ENCODE data around the gene WNT16. TPM values are rescaled to one million over a fixed set of nuclear protein-coding genes. Genes with fewer than 3 reads are reported as not detected.

WNT16 gene
- total and polyA plus RNA-seq, 2 of the 8 experiments (the other 6 are each of a cell fraction or from before 2014, with no cell fraction given): 0.11 to 0.52 TPM

DNA sequence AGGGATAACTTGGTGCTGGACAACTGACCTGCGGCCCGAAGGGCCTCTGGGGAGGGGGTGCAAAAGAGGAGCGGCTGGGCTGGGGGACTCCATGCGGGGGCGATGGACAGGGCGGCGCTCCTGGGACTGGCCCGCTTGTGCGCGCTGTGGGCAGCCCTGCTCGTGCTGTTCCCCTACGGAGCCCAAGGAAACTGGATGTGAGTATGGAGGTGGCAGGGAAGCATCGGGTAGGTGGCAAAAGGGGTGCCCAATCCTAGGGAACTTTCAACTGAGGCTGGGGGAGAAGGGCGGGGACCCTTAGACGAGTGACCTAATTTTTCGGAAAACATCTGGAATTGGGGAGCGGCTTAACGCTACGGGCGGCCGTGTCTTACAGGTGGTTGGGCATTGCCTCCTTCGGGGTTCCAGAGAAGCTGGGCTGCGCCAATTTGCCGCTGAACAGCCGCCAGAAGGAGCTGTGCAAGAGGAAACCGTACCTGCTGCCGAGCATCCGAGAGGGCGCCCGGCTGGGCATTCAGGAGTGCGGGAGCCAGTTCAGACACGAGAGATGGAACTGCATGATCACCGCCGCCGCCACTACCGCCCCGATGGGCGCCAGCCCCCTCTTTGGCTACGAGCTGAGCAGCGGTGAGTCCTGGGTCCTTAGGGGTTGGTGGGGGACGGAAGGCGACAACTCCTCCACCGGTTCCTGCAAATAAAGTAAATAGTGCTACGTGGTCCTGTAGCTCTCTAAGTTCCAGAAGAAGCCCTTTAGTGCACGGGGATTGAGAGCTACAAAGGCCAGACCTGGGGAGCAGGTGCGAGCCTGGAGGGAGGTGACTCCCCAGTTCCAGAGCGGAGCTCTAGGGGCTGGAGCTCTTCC, 622 bp downstream of the WNT16 start:
- Histone ChIP-seq H3K9me3 (ENCODE audit: insufficient read depth in 2 of 2, low read depth in 1 of 2, low read length in 1 of 2) (no peaks in the 10 kb centered on the region), H3K27me3 (replicated peaks in 1 of 4; ENCODE audit: control insufficient read depth in 3 of 4, extremely low read depth in 1 of 4, insufficient read depth in 3 of 4, low read length in 3 of 4) (peaks cover 1 to 38% (median 19%) of the 10 kb centered on the region in 4 experiments; a peak in 6 of 7 replicates), H3K4me1 (replicated peaks in 1 of 4; ENCODE audit: control insufficient read depth in 3 of 4, insufficient read depth in 4 of 4, low read length in 3 of 4) (peaks cover 0 to 5% (median under 1%) of the 10 kb centered on the region in 4 experiments; a peak in 2 of 7 replicates), H4K20me1 (replicated peaks in 1 of 2; ENCODE audit: control insufficient read depth in 1 of 2, insufficient read depth in 2 of 2, low read length in 2 of 2) (no peaks in the 10 kb centered on the region), H4K5ac (ENCODE audit: insufficient read length, low read depth, low read length) (no peak overlapping the region), H3K56ac (replicated peaks; ENCODE audit: insufficient read length, low read depth, low read length) (no peak overlapping the region), H2AFZ (ENCODE audit: low read length) (peak overlapping the region; percentile 60; the same call in 1 of the 2 replicates), H3K79me1 (ENCODE audit: low read depth, low read length) (no peaks in the 10 kb centered on the region), H3K4me3 (ENCODE audit: extremely low read depth in 1 of 4, insufficient read depth in 2 of 4, low read depth in 3 of 4, low read length in 4 of 4) (peak overlapping the region; percentile 55 to 76 (median 68)), H4K91ac (replicated peaks; ENCODE audit: insufficient read length, low read length) (no peak overlapping the region), H3K23ac (ENCODE audit: insufficient read length) (no peak overlapping the region), H2BK12ac (ENCODE audit: low read depth, low read length) (no peak overlapping the region), H3K18ac (ENCODE audit: extremely low read depth, low read length) (peak overlapping the region; percentile 66; the same call in 1 of the 2 replicates), H2BK5ac (ENCODE audit: low read depth, low read length) (no peak overlapping the region), H3K23me2 (ENCODE audit: low read depth, low read length) (peaks cover 16% of the 10 kb centered on the region), H4K8ac (ENCODE audit: extremely low read depth, insufficient read depth, low read length) (no peak overlapping the region), H3K36me3 (ENCODE audit: control insufficient read depth in 2 of 4, insufficient read depth in 4 of 4, low read length in 3 of 4) (no peaks in the 10 kb centered on the region), H3K4me2 (ENCODE audit: insufficient read depth in 1 of 2, low read depth in 2 of 2, low read length in 2 of 2) (peak overlapping the region; percentile 87 to 97), H2BK120ac (replicated peaks; ENCODE audit: low read depth, low read length) (no peak overlapping the region), H2AK5ac (ENCODE audit: low read depth, low read length) (no peak overlapping the region), H3K9ac (replicated peaks in 1 of 4; ENCODE audit: extremely low read depth in 1 of 4, low read depth in 3 of 4, low read length in 3 of 4) (no peak overlapping the region), H2BK20ac (ENCODE audit: low read length) (no peak overlapping the region), H2BK15ac (ENCODE audit: low read length) (no peak overlapping the region), H3K79me2 (ENCODE audit: control insufficient read depth in 1 of 2, insufficient read depth in 2 of 2, low read length in 2 of 2) (no peaks in the 10 kb centered on the region), H3K14ac (ENCODE audit: insufficient read length) (no peak overlapping the region), H3K4ac (replicated peaks; ENCODE audit: insufficient read length, low read depth, low read length) (no peak overlapping the region), H3K27ac (ENCODE audit: low read depth, low read length) (no peak overlapping the region)
- ChIA-PET POLR2A (ENCODE audit: partially characterized antibody) (interaction anchor here (0.7 to 1.3 kb wide), 3 partner anchors 67 to 703 kb away, joined by 3 to 7 read pairs (median 4); partner anchors contain the start of gene FAM3C), CTCF (ENCODE audit: partially characterized antibody) (interaction anchor here (0.6 to 2.2 kb wide), 11 partner anchors 9 to 665 kb away, joined by 3 to 9 read pairs (median 4); no protein-coding TSS in a partner anchor)
- FAIRE-seq: no peak
- DNase-seq (ENCODE audit: low read depth in 1 of 2, low spot score in 2 of 2): peak in 1 of 2 experiments; percentile 84
- WGBS, 2 experiments (ENCODE audit: extremely low coverage in 1 of 2, insufficient coverage in 1 of 2, insufficient read length in 1 of 2, insufficient replicate concordance in 2 of 2, low coverage in 1 of 2, low lambda C conversion rate in 2 of 2, missing lambda C conversion rate in 1 of 2): 4% methylated on average over 44 of the region's 47 CpGs; no CpG with 5 or more reads in 1 of the 2 experiments
- no peak for TF ChIP-seq SP2 (IDR thresholded peaks at IDR 0.05; ENCODE audit: low read length)
- no peak for TF ChIP-seq EZH2 (IDR thresholded peaks at IDR 0.05; ENCODE audit: low read depth, low read length, severe bottlenecking)
- TF ChIP-seq KDM4A (IDR thresholded peaks at IDR 0.05; ENCODE audit: low read depth, low read length, severe bottlenecking): peak; percentile 89
- peak; percentile 51 for TF ChIP-seq ASH2L (IDR thresholded peaks at IDR 0.05; ENCODE audit: low read length)
- 0 out of 2 replicates have a peak, but pooled peaks have one; percentile 18 for TF ChIP-seq PHF8 (conservative IDR thresholded peaks at IDR 0.05; ENCODE audit: low read depth, low read length)
- TF ChIP-seq, protein P1, sequence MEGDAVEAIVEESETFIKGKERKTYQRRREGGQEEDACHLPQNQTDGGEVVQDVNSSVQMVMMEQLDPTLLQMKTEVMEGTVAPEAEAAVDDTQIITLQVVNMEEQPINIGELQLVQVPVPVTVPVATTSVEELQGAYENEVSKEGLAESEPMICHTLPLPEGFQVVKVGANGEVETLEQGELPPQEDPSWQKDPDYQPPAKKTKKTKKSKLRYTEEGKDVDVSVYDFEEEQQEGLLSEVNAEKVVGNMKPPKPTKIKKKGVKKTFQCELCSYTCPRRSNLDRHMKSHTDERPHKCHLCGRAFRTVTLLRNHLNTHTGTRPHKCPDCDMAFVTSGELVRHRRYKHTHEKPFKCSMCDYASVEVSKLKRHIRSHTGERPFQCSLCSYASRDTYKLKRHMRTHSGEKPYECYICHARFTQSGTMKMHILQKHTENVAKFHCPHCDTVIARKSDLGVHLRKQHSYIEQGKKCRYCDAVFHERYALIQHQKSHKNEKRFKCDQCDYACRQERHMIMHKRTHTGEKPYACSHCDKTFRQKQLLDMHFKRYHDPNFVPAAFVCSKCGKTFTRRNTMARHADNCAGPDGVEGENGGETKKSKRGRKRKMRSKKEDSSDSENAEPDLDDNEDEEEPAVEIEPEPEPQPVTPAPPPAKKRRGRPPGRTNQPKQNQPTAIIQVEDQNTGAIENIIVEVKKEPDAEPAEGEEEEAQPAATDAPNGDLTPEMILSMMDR (IDR thresholded peaks at IDR 0.05; ENCODE audit: control extremely low read depth in 1 of 3, insufficient read depth in 1 of 3, low read depth in 1 of 3, low read length in 3 of 3): peak; percentile 39 to 41 (median 40); a peak in 3 of 4 replicates
- TF ChIP-seq FOSL1 (IDR thresholded peaks at IDR 0.05; ENCODE audit: insufficient read depth, low read depth, low read length): no peak
- 0 out of 2 replicates have a peak, but pooled peaks have one; percentile 11 for TF ChIP-seq TAF1 (IDR thresholded peaks at IDR 0.05; ENCODE audit: low read depth, low read length)

All from H1 (cell line).